Activated effector memory CD4-positive, alpha-beta T cell treated with Interleukin-2 at 50 U/mL for 16 hours (primary cell): ENCODE measurements around the gene HEBP1.
"Not testable (repeated sequence)": the region's sequence is repeated elsewhere in the genome, so short reads cannot be mapped to it uniquely, and the experiment has no call there.

ENCODE experiments used
- DNase-seq: peaks from one replicate; pipeline ENCODE4 v3.0.0-alpha.2; 2020

Gene HEBP1, protein sequence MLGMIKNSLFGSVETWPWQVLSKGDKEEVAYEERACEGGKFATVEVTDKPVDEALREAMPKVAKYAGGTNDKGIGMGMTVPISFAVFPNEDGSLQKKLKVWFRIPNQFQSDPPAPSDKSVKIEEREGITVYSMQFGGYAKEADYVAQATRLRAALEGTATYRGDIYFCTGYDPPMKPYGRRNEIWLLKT

DNA sequence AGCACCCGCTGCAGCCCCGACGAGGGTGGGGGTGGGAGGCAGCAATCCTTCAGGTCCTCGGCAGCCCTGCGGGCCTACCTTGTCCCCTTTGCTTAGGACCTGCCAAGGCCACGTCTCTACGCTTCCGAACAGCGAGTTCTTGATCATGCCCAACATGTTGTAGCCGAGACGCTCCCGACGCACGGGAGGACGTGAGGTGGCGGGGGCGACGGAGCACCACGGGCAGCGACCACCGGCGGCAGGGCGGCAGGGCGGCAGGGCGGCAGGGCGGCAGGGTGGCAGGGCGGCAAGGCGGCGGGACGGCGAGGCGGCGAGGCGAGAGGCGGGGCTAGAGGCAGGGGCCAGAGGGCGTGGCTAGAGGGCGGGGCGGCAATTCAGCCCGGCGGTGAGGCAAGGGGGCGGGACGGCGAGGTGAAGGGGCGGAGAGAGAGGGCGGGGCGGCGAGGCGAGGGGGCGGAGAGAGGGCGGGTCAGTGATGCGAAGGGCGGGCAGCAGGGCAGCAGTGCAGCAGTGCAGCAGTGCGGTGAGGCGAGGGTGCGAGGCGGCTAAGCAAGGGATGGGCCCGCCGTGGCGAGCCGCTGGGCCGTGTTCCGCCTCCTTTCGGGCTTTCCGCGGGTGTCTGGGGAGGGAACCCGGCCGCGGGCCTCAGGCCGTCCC is at the start of gene HEBP1:
HEBP1 (minus strand) TSS at position 307 of the 657 bp plus-strand sequence; CDS start at position 156, 151 bp downstream.
- DNase-seq: peak; percentile 94

DNA sequence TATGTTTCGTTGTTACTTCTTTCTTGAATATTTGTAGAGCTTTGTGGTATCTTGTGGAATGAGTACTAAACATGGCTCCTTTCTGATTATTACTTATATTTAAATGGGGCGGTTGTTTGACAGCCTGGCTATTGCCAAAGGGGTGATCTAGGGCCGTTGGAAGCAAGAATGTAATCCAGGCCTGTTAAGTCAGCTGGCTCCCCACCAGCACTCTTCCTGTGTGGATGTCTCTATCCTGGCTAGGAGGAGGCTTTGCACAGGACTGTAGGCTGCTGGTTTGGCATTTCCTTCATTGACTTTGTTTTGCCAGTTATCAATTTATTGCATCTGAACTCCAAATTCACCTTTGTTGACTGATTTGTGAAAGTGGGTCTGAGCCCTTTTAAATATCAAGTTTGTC is 49.8 kb upstream of the HEBP1 start:
- no peak for DNase-seq

DNA sequence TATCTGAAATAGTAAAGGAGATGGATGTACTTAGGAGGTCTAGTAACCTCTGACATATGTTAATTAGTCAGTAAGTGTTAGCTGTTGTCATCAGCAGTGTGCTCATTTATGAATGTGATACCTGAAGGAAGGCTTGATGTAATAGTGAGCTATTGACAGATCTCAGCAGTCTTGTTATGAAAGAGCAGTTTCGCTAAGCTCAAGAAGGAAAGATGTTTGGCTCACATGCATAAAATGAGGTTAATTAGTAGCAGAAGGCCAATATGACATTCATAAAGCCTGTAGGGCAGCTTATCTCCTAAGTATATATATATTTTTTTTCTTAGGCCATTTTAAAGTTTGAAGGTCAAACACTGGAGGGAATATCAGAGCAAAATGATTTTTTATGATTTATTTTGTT is 46.9 kb upstream of the HEBP1 start:
- DNase-seq: no peak

DNA sequence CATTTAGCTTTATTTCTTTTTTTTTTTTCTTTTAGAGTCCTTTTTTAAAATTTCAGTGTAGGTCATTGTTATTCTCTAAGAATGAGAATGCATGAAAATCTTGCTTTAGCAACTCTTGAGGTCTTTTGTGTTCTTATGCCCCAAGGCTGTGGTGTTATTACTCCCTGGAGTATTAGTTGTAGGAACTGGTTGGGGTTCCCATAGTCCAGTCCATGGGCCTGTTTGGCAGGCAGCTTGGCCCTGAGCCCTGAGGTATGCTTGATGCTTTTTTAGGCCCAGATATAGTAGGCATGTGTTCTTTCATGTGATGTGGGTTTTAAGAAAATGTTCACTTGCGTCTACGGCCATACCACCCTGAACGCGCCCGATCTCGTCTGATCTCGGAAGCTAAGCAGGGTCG is 45.8 kb upstream of the HEBP1 start:
- no peak for DNase-seq

DNA sequence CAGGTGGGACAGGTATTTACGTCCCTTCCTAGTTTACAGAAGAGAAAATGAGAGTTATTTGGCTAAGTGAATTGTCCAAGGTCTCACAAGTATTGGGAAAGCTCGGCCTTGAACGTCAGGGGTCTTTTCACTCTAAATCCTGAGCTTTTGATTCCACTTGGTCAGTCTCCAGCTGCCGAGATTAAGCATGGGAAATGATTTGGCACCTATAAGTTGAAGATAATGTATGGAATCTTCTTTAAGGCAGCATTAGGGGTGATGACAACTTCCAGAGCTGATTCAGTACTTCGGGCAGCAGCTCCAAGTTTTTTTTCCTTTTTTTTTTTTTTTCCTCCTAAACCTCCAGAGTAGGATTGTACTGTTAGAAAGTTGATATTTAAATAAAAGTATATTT is 44.8 kb upstream of the HEBP1 start:
- DNase-seq: no peak

DNA sequence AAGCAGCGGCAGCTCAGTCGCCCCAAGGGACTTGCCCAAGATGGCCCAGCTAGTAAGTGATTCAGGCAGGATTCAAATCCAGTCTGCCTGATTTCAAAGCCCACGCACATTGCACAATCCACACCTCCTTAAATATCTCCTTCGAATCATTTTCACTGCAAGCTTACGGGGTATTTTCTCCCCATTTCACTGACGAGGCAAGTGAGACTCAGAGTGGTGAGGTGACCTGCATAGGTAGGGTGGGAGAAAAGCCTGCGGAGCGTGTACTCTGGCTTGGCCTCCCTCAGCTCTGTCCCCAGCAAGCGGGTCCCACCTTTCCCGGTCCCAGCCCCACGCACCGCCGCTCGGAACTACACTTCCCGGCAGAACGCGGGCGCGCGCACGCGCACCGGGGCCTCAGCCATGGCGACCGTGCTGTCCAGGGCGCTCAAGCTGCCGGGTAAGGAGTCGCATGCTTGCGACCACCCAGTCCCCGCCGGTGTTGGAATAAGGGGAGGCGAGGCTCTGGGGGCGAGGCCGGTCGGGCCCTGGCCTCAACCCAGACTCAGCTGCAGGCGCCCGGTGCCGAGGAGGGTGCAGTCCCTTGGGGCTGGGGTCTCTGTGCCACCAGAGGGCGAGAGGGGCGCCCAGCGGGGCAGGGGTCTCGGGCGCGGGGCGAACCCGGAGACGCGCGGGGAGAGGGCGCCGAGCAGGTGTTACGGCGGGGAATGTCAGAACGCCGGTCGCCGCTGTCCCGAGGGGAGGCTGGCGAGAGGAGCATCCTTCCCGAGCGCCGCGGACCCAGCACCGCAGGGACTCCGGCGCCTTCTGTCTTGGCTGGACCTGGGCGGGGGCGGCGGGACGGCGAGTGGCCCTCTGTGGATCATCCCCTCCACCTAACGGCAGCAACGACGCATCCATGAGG is 44.2 kb upstream of the HEBP1 start, which contains the start of gene FAM234B:
FAM234B (plus strand) TSS at position 380 of the 904 bp plus-strand sequence; CDS start at position 403, 23 bp downstream.
- DNase-seq: peak; percentile 59

DNA sequence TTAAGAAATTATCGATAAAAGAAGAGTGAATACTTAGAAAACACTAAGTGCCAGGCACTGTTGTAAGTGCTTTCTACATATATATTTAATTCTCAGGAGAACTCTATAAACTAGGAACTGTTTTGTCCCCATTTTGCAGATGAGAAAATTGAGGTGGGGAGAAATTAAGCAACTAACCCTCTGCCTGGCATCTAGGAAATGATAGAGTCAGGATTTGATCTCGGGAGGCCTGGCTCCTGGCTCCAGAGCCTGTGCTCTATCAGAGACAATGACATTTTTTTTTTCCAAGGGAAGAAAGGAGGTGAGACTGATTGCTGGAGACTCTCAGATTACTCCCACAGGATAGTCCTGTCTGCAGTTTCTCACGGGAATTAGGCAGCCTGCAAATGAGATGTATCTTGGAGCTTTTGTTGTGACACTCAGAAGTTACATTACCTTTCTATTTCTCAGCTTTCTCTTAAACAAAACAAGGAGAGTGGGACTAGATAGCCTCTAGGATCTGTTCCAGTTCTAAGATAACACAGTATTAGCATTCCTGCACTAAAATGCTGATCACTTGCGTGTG is 42.7 kb upstream of the HEBP1 start:
- no peak for DNase-seq

DNA sequence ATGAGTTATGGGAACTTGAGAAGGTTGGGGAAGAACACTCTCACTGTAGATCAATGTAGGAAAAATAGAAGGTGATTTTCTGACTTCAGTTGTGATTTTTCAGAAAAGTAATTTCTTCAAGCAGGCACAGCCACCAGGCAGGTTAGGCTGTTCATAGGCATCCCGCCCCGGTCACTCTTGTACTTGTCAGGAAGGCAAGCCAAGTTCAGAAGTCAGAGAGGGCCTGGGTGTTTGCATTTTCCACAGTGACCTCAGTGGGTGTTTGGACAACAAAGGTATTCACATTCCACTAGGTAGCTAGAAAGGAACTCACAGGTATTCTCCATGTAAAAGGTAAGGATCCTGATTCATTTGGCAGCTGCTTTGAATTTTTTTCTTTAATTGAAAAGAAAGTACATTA is 41.2 kb upstream of the HEBP1 start:
- no peak for DNase-seq

DNA sequence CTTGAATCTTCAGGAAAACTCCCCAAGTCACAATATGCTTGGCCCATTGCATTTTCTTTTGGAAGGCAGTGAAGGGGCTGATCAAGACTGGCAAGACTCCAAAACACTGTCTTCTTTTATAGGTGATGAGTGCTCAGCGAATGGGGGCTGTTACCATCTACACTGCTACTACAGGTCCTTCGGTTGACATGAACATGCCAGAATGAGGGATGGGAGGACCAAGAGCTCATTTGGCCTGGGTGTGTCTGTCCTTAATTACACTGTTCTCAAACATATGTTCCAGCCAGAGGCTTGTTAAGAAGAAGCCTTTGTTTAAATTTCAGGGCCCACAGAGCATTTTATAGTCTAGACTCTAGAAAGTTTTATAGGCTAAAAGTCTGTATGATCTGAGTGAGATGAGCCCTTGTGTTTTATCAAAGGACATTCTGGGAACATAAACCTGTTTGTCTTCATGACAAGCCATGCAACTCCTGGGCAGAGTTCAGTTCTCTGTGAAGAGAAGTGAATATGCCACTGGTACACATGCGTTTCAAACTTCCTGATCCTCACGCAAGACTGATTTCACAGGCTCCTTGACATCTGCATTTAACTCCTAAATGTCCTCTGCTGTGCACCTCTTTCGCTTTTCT is 39.4 kb upstream of the HEBP1 start:
- no peak for DNase-seq

DNA sequence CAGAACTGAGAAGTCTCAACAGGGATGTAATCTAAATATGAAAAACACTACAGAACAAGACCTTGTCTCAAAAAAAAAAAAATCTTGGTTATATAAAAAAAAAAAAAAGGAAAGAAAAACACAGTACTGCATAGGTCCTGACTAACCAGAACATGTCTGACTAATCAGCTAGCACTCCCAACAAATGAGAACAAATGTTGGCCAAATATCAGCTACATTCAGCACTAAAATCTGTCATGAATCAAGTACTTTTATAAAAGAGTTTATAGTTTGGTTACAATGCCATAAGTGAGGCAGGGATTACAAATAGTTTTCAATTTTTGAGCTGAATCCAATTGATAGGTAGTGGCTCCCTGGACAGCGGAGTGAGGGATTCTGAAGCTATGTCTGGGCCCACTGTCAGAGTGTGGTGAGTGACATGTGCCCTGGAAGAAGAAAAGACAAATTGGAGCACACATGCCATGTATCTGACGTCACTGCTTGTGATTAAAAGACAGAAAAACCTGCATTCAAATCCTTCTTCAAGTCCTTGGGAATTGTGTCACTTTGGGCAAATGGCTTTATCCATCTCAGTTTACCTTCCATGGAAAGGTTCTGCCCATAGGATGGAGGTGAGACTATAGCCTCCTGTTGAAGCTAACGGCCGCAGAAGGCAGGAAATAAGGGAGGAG is 38.6 kb upstream of the HEBP1 start:
- no peak for DNase-seq

DNA sequence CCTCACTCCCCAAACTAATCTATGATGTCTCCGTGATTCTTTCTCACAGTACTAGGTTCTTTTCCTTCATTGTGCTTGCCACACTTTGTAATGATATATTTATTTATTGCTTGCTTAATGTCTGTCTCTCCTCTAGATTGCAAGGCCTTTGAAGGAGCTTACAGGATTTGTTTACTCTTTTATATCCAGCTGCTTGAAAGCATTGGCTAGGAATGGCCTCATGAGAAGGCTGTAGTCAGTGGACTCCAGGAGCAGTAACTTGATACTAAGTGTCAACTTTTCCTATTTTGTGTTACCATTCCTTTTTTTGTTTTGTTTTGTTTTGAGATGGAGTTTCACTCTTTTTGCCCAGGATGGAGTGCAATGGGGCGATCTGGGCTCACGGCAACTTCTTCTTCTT is 36.8 kb upstream of the HEBP1 start:
- DNase-seq: no peak

DNA sequence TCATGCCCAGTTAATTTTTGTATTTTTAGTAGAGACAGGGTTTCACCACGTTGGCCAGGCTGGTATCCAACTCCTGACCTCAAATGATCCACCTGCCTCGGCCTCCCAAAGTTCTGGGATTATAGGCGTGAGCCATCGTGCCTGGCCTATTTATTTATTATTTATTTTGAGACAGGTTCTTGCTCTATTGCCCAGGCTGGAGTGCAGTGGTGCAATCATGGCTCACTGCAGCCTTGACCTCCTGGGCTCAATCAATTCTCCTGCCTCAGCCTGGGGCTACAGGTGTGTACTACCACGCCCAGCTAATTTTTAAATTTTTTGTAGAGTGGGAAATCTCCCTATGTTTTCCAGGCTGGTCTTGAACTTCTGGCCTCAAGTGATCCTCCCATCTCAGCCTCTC is 35.3 kb upstream of the HEBP1 start:
- not testable (repeated sequence) for DNase-seq

DNA sequence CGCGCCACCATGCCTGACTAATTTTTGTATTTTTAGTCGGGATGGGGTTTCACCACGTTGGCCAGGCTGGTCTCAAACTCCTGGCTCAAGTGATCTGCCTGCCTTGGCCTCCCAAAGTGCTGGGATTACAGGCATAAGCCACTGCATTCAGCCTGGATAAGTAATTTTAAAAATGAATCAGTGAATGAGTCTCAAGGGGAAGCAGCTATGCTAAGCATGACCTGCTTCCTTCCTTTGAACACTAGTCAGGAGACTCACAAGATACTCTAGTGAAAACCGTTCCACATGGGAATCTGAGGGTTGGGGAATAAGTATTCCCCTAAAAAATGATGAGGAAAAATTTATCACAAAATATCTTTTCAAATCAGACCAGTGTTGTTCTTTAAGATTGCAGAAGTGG is 33.4 kb upstream of the HEBP1 start:
- DNase-seq: no peak

DNA sequence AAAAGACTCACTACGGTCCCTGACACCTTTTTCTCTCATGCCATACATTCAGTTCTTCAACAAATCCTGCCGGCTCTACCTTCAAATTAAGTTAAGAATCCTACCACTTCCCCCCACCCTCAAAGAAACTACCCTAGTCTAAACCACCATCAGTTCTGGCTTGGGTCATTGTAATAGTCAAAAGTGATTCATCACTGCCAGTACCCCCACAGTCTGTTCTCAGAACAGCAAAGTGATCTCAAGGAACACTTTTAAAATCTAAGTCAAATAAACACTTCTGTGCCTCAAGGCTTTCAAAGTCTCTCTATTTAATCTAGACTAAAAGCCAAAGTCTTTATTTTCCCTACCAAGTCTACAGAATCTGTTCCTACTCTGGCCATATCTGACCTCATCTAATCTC is 32.1 kb upstream of the HEBP1 start:
- no peak for DNase-seq

DNA sequence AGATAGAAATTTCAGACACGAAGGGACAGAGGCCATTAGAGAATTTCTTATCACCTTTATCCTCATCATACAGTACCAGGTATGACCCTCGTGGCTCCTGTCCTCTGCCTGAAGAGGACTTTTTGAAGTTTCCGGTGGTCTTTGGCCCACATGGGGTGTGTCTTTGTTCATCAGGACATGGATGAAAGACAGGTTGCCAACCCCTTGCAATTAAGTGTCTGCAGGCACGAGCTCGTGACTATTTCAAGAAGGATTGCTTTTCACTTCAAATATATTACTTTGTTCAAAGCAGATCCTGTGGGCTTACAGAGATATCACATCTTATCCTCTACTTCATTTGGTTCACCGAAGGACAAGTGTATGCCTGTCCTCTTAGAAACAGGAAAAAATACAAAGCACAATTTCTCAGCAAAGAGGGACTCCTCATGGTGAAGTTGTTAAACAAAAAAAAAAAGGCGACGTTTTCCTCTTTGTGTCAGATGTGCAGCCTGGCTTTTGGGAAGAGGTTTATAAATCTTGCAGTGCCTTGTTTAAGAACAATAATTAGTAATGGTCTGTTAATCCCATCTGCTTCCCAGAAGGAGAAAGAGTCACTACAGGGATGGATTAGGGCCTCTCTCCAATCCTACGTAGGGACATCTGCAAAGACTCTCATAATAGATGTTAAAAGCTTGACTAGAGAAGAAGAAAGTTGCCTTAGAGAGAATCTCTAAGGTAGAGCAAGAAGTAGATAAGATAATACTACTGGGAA is 30.7 kb upstream of the HEBP1 start:
- DNase-seq: no peak

DNA sequence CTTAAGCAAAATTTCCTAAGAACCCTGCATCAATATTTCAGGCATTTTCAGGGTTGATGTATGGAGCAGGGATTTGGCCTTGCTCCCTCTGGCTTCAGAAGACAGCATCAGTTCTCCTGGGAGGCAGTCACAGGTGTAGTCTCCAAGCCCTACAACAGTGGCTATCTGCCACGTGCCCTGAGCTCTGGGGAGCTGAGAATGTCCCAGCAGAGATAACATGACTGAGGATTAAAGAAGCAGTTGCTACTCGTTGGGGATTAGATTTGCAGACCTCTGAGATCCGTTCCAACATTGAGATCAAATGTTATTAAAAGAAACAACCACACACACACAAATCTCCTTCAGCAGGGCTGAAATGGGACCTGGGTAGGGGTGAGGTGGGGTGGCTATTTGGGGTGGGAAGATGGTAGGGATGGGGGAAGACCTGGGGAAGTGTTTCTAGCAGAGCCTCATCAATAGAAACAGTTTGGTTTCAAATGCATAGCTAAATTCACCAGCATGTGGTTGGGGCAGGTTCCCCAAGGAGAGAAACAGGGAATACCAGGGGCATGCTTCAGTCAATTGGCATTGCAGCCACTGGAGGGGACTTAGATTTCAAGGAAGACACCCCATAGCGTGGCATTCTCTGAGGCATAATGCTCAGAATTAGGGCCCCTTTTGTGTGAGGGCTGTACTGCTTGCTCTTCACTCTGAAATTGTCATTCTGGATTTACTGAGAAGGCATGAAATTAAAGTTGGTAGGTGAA is 28.9 kb upstream of the HEBP1 start:
- no peak for DNase-seq

DNA sequence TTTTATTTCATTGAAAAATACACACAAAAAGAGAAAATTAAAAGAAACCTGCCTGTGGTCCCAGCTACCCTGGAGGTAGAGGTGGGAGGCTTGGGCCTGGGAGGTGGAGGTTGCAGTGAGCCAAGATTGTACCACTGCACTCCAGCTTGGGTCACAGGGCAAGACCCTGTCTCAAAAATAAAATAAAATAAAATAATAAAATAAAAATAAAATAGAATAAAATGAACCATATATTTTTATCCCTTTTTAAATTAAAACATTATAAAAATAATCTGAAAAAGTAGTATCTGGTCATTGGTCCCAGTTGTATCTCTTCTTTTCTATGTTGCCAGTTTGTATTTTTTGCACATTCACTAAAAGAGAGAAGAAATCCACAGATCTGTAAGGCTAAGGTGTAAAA is 27.4 kb upstream of the HEBP1 start:
- no peak for DNase-seq

DNA sequence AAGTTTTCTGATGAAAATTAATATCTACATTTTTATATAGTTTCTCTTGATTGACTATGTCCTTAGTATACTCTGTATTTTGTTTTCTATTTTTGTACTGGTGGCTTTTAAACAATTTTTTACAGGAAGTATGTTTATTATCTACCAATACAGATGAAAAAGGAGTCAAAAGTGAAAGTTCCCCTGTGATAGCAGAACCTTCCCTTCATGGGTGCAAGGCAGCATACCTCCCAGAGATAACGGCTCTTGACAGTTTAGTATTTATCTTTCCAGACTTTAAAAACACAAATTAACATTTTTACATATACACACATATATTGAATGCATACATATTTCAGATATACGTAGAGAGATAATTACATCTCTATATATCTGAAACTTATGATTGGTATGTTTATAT is 27.0 kb upstream of the HEBP1 start:
- no peak for DNase-seq

DNA sequence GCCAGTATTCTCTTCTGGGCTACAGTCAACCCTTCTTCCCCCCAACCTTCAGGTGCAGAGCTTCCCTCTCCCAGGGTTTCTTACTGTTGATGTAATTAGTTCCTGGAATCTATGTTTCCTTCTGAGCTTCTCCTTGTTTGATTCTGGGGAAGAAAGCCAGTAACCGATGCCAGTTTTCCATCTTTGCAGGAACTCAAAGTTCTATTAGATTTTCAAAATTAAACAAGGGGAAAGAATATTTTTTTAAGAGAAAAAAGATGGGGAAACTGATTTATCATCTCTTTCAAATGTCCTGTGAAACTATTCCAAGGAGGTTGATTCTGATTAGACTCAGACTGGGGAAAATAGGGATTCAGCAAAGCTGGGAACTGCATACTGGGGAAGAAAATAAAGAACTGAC is 26.2 kb upstream of the HEBP1 start:
- DNase-seq: no peak

DNA sequence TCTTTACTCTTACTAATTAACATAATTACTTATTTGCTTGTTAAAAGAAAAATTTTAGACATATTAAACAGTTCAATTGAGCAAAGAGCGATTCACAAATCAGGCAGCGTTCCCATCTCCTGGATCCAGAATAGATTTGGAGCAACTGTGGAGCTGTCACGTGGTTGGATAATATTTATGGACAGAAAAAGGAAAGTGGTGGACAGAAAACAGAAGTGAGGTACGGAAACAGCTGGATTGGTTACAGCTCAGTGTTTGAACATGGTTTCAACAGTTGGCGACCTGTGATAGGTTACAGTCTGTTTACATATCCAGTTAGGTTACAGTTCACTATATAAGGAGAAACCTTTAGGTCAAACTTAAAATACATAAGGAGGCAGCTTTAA is 24.5 kb upstream of the HEBP1 start:
- no peak for DNase-seq
